ENCODE data around the gene TMEM179. TPM values are rescaled to one million over a fixed set of nuclear protein-coding genes. Genes with fewer than 3 reads are reported as not detected.

The TMEM179 gene
- total and polyA plus RNA-seq, 8 donors, result 0.73 to 2.0 (median 1.7) TPM; not detected in 1

DNA sequence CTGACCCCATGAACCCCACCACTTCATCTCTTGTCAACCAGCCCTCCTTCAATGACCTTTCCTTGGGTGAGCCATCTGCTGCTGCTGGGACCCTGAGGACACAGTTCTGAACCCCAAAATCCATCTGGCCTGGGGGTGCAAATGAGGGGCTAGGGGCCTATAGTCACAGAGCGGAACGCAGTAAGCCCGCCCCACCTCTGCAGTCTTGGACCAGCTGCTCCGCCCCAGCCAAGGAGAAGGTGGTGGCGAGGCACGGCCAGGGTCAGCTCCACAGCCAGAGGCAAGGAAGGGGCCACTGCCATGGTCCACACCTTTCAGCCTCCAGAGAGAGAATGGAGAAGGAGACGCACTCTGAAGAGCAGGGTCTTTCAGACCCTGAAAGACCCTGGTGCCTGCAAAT, 5.1 kb downstream of the TMEM179 start:
- intact Hi-C loops (cut with DNase I), result no loop called here
- DNase-seq (peak in 2 of 4 donors; percentile 16 to 24), ATAC-seq (no peak)
- H3K4me3 ChIP-seq, result no peak overlapping the region
- H3K36me3 ChIP-seq, result no peaks in the 10 kb centered on the region
- no peaks in the 10 kb centered on the region for H3K9me3 ChIP-seq
- TF ChIP-seq, protein P1, sequence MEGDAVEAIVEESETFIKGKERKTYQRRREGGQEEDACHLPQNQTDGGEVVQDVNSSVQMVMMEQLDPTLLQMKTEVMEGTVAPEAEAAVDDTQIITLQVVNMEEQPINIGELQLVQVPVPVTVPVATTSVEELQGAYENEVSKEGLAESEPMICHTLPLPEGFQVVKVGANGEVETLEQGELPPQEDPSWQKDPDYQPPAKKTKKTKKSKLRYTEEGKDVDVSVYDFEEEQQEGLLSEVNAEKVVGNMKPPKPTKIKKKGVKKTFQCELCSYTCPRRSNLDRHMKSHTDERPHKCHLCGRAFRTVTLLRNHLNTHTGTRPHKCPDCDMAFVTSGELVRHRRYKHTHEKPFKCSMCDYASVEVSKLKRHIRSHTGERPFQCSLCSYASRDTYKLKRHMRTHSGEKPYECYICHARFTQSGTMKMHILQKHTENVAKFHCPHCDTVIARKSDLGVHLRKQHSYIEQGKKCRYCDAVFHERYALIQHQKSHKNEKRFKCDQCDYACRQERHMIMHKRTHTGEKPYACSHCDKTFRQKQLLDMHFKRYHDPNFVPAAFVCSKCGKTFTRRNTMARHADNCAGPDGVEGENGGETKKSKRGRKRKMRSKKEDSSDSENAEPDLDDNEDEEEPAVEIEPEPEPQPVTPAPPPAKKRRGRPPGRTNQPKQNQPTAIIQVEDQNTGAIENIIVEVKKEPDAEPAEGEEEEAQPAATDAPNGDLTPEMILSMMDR (IDR thresholded peaks at IDR 0.05), result no peak
- peaks cover 10 to 99% of the 10 kb centered on the region in 2 donors for H3K27me3 ChIP-seq
- no peak overlapping the region for H3K27ac ChIP-seq
- peaks cover 3% of the 10 kb centered on the region in 2 donors for H3K4me1 ChIP-seq

DNA sequence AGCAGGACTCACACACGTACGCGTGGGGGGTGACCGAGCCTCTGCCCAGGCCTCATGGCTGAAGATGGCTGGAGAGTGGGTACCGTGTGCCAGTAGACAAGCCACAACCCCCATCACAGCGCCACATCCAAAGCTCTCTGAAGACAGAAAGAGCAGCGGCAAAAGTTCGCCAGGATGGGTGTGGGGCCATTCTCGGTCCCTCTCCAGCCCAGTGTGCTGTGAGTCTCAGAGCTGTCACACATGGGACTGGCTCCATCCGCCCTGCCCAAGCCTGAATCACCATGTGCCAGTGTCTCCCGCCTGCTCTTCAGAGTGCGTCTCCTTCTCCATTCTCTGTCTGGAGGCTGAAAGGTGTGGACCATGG, 5.7 kb downstream of the TMEM179 start:
- no peak overlapping the region for H3K4me3 ChIP-seq
- no peak overlapping the region for H3K27ac ChIP-seq
- TF ChIP-seq, protein P1 (IDR thresholded peaks at IDR 0.05), result no peak
- peak in 1 of 4 donors; percentile 15 for DNase-seq
- peaks cover 4 to 99% of the 10 kb centered on the region in 2 donors for H3K27me3 ChIP-seq
- H3K36me3 ChIP-seq, result no peaks in the 10 kb centered on the region
- no peaks in the 10 kb centered on the region for H3K9me3 ChIP-seq
- no peaks in the 10 kb centered on the region for H3K4me1 ChIP-seq
- intact Hi-C loops (cut with DNase I), result no loop called here
- ATAC-seq, result no peak

DNA sequence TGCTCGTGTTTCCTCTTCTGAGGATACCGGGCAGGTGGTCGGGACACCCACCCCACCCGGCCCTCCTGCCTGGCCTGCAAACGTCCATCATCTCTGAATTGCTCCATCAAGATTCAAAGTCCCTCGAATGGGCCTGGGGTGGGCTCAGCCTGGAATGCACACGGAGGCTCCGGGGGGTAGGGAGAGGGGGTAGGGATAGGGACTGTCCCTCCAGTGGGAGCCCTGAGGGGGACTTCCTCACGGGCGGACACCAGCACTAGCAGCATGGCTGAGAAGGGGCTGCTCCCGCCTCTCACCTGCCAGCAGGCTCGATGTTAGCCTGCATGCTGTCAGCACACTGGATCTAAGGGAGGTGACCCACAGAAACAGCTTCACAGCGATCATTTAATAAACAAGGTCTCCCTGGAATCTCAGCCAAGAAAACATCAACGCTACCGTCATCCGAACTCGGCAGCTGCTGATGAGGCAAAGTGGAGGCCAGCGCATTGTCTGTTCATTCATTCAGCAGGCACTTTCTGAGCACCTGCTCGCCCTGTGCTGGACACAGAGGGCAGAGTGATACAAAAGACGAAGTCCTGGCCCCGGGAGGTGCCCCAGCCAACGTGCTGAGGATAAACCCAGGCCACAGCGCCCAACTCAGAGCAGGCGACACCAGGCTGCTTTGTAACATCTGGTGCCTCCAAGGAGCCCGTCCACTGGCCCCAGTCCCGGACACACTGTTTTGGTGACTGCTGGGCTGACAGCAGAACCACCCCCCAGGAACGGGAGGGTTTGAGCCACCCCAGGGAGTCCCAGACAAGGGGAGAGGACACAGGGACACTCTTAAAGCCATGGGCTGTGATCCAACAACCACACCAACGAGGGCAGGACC, 6.3 kb downstream of the TMEM179 start:
- H3K27me3 ChIP-seq, result peaks cover 0 to 99% of the 10 kb centered on the region in 2 donors
- no peaks in the 10 kb centered on the region for H3K9me3 ChIP-seq
- DNase-seq, result peak in 2 of 4 donors; percentile 19 to 65
- intact Hi-C loops (cut with DNase I), result no loop called here
- no peak overlapping the region for H3K4me3 ChIP-seq
- TF ChIP-seq, protein P1 (IDR thresholded peaks at IDR 0.05), result no peak
- no peak overlapping the region for H3K27ac ChIP-seq
- H3K36me3 ChIP-seq, result no peaks in the 10 kb centered on the region
- no peaks in the 10 kb centered on the region for H3K4me1 ChIP-seq
- no peak for ATAC-seq

DNA sequence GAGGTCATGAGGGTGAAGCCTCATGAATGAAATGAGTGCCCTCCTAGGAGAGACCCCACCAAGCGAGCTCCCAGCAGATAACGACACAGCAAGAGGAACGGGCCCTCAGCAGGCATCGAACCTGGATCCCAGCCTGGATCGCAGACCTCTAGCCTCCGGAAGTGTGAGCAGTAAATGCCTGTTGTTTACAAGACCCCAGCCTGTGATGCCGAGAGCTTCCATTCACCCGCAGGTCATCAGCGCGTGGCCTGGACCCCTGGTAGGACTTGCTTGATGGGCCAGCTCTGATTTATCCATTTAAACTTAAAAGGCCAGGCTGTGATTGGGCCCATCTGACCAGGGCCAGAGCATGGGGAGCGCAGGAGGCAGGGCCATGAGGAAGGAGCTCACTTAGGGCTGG, 7.0 kb downstream of the TMEM179 start:
- Histone ChIP-seq H3K9me3 (no peaks in the 10 kb centered on the region), H3K4me1 (no peaks in the 10 kb centered on the region), H3K27ac (no peak overlapping the region), H3K4me3 (no peak overlapping the region), H3K36me3 (no peaks in the 10 kb centered on the region), H3K27me3 (peaks cover 0 to 99% of the 10 kb centered on the region in 2 donors)
- intact Hi-C loops (cut with DNase I), result no loop called here
- DNase-seq, result peak in 1 of 4 donors; percentile 38
- ATAC-seq, result no peak
- TF ChIP-seq, protein P1 (IDR thresholded peaks at IDR 0.05), result no peak

DNA sequence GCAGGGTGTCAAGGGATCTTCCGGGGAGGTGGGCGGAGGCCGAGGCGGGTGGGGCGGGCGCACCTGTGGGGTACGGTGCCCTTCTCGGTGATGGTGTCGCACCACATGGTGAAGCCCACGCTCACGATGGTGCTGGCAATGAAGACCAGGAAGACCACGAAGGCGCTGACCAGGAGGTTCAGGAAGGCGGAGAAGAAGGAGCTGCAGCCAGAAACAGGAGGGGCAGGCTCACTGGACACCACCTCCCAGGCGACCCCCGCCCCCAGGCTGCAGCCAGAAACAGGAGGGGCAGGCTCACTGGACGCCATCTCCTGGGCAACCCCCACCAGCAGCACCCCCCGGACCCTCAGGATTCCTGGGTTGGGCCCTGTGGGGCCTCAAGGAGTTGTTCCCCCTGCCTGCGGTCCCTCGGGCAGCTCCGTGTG, 7.6 kb downstream of the TMEM179 start:
- Histone ChIP-seq H3K9me3 (no peaks in the 10 kb centered on the region), H3K4me1 (no peaks in the 10 kb centered on the region), H3K27ac (no peak overlapping the region), H3K27me3 (peaks cover 0 to 93% of the 10 kb centered on the region in 2 donors), H3K36me3 (no peaks in the 10 kb centered on the region), H3K4me3 (no peak overlapping the region)
- TF ChIP-seq, protein P1 (IDR thresholded peaks at IDR 0.05), result no peak
- intact Hi-C loops (cut with DNase I), result no loop called here
- no peak for ATAC-seq
- DNase-seq, result peak in 1 of 4 donors; percentile 48
